ENCODE results near the gene PPY. TPM values are rescaled to one million over a fixed set of nuclear protein-coding genes. Genes with fewer than 3 reads are reported as not detected.

PPY gene, protein sequence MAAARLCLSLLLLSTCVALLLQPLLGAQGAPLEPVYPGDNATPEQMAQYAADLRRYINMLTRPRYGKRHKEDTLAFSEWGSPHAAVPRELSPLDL
- total RNA-seq (2021; ENCODE audit: unreplicated experiment) (not detected), Bru-seq, nascent RNA (not detected), BruChase-seq, experiment 1, labeled RNA remaining after a 2-hour chase (not detected), BruChase-seq, experiment 2, labeled RNA remaining after a 6-hour chase (percentile 21 among the genes with signal in this experiment)
- polyA plus RNA-seq (2012; ENCODE audit: insufficient read length): not detected
- long read RNA-seq: 0 reads

DNA sequence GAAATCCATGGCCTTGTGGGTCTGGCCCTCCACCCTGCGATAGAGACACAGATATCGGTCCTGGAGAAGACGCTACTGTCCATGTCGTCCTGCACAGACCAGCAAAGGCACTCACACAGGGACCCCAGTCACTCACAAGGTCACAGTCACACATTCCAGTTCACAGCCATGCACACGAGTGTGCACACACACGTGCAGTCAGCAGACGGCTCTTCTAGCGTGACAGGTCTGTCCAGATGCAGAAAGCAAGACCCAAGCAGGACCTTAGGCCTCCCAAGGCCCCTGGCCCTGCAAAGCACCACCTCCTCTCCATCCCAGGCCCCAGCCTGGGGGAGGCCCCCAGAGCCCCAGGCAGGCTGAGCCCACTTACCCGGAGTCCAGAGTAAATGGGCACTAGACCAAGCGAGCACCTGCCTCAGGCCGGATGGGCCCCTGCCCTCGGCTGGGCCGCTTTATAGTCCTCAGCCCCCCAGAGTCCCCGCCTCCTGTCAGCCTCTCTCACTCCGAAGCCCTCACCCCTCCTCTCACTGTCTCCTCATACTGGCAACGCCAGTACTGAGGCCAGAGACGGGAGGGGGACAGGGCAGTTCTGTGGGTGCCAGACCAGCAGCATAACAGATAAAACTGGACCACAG lies at the start of gene PPY:
Gene PPY, minus strand, starts transcription at position 426 of the 635 bp plus-strand sequence. CDS start 822 bp downstream, outside the sequence.
- ChIA-PET POLR2A (no interaction called here), CTCF (no interaction called here)
- no peaks in the 10 kb centered on the region for H3K4me1 ChIP-seq (ENCODE audit: control insufficient read depth, insufficient read depth, low read length)
- BruUV-seq (replicated peaks): no TSS peak
- no peak within 1 kb of the TSS for H3K27ac ChIP-seq (ENCODE audit: low read length)
- H3K9me3 ChIP-seq (ENCODE audit: control insufficient read depth, insufficient read depth, low read depth, low read length): no peaks in the 10 kb centered on the region
- no peak for DNase-seq (ENCODE audit: low read depth, low spot score)
- TF ChIP-seq SIN3A (IDR thresholded peaks at IDR 0.05; ENCODE audit: borderline replicate concordance, insufficient read depth, low read depth, low read length) (no peak), POLR2AphosphoS5 (IDR thresholded peaks at IDR 0.05; ENCODE audit: low read depth, low read length) (no peak)
- TF ChIP-seq, protein P1, sequence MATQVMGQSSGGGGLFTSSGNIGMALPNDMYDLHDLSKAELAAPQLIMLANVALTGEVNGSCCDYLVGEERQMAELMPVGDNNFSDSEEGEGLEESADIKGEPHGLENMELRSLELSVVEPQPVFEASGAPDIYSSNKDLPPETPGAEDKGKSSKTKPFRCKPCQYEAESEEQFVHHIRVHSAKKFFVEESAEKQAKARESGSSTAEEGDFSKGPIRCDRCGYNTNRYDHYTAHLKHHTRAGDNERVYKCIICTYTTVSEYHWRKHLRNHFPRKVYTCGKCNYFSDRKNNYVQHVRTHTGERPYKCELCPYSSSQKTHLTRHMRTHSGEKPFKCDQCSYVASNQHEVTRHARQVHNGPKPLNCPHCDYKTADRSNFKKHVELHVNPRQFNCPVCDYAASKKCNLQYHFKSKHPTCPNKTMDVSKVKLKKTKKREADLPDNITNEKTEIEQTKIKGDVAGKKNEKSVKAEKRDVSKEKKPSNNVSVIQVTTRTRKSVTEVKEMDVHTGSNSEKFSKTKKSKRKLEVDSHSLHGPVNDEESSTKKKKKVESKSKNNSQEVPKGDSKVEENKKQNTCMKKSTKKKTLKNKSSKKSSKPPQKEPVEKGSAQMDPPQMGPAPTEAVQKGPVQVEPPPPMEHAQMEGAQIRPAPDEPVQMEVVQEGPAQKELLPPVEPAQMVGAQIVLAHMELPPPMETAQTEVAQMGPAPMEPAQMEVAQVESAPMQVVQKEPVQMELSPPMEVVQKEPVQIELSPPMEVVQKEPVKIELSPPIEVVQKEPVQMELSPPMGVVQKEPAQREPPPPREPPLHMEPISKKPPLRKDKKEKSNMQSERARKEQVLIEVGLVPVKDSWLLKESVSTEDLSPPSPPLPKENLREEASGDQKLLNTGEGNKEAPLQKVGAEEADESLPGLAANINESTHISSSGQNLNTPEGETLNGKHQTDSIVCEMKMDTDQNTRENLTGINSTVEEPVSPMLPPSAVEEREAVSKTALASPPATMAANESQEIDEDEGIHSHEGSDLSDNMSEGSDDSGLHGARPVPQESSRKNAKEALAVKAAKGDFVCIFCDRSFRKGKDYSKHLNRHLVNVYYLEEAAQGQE (IDR thresholded peaks at IDR 0.05; ENCODE audit: insufficient read depth in 1 of 2, low read depth in 2 of 2, low read length in 1 of 2): no peak
- H3K36me3 ChIP-seq (ENCODE audit: control insufficient read depth, insufficient read depth, low read length): no peaks in the 10 kb centered on the region
- intact Hi-C loops (cut with micrococcal nuclease; ENCODE audit: unreplicated experiment) (loop anchor here (2.0 kb wide), 1 partner anchor 53 kb away; no protein-coding TSS in a partner anchor), in situ Hi-C loops (cut with HindIII; ENCODE audit: low pct_unique_long_range_greater_than_20kb, low sequenced_read_pairs) (no loop called here)
- H3K4me3 ChIP-seq (ENCODE audit: low read depth in 2 of 2, low read length in 2 of 2): no peak within 1 kb of the TSS
- no peaks in the 10 kb centered on the region for H3K27me3 ChIP-seq (ENCODE audit: control insufficient read depth, insufficient read depth, low read length)
- ATAC-seq: no peak

DNA sequence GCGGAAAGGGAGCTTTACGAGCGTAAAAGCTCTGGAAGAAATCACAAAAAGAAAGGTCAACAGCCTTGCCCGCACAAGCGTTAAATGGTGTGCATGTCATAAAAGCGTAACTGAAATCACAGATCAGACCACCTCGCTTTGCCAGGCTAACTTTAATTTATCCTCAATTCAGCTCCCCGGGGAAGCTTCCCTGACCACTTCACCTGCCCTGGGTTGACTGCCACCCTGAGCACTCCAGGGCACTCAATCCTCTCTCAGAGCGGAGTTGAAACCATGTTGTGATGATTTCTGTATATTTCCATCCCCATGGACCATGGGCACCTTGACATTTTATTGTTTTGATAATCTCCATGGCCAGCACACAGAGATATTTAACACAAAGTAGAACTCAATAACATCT lies 46.0 kb upstream of the PPY start:
- no peaks in the 10 kb centered on the region for H3K36me3 ChIP-seq (ENCODE audit: control insufficient read depth, insufficient read depth, low read length)
- no peak for TF ChIP-seq SIN3A (IDR thresholded peaks at IDR 0.05; ENCODE audit: borderline replicate concordance, insufficient read depth, low read depth, low read length)
- in situ Hi-C loops (cut with HindIII; ENCODE audit: low pct_unique_long_range_greater_than_20kb, low sequenced_read_pairs): no loop called here
- no peak overlapping the region for H3K4me3 ChIP-seq (ENCODE audit: low read depth in 2 of 2, low read length in 2 of 2)
- ChIA-PET POLR2A (no interaction called here), CTCF (no interaction called here)
- no TSS peak for BruUV-seq (replicated peaks)
- no peaks in the 10 kb centered on the region for H3K27me3 ChIP-seq (ENCODE audit: control insufficient read depth, insufficient read depth, low read length)
- intact Hi-C loops (cut with micrococcal nuclease; ENCODE audit: unreplicated experiment): no loop called here
- no peak for ATAC-seq
- H3K27ac ChIP-seq (ENCODE audit: low read length): no peak overlapping the region
- DNase-seq (ENCODE audit: low read depth, low spot score): no peak
- H3K4me1 ChIP-seq (ENCODE audit: control insufficient read depth, insufficient read depth, low read length): peaks cover 3% of the 10 kb centered on the region
- no peaks in the 10 kb centered on the region for H3K9me3 ChIP-seq (ENCODE audit: control insufficient read depth, insufficient read depth, low read depth, low read length)

DNA sequence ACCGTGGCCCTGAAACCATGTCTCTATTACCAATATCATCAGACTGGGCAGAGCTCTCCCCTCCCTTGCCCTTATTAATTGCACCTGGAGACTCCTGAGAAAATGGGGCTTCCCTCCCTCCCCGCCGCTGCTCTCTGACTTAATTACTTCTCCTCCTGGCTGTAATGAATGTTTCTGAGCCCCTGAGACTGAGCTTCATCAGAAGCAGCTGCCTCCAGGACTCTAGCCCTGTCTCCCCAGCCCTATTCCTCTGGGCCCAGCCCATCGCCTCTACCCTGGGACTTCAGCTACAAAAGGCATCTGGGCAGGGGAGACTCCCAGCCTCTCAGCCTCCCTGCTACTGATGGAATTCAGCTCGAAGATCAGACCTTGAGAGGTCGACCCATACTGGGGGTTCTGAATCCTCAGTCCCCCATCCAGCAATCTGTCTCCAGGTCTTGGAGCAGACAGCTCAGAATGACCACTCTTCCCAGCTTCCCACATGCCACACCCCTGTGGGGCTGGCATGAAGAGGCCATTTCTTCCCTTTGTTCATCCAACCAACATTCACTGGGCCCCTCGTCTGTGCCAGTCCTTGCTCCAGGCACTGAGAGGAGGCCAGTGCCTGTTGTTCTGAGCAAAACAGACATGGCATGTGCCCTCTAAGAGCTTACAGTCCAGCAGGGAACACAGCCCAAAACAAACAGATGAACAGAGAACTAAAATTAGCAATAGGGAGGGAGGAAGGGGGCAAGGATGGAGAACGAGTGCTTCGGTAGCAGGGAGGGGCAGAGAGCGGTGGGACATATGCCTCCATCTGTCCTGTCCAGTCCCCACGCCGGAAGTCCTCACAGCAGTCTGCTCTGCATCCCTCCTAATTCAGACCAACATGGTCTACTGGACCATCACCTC lies 45.1 kb upstream of the PPY start:
- H3K27me3 ChIP-seq (ENCODE audit: control insufficient read depth, insufficient read depth, low read length): no peaks in the 10 kb centered on the region
- TF ChIP-seq POLR2AphosphoS5 (IDR thresholded peaks at IDR 0.05; ENCODE audit: low read depth, low read length) (no peak), TCF7L2 (IDR thresholded peaks at IDR 0.05; ENCODE audit: low read depth, low read length) (no peak), CTCF (IDR thresholded peaks at IDR 0.05) (no peak), SIN3A (IDR thresholded peaks at IDR 0.05; ENCODE audit: borderline replicate concordance, insufficient read depth, low read depth, low read length) (no peak)
- TF ChIP-seq, protein P1 (IDR thresholded peaks at IDR 0.05; ENCODE audit: insufficient read depth in 1 of 2, low read depth in 2 of 2, low read length in 1 of 2): no peak
- ChIA-PET POLR2A (no interaction called here), CTCF (no interaction called here)
- intact Hi-C loops (cut with micrococcal nuclease; ENCODE audit: unreplicated experiment): no loop called here
- H3K4me1 ChIP-seq (ENCODE audit: control insufficient read depth, insufficient read depth, low read length): peaks cover 3% of the 10 kb centered on the region
- no peak for ATAC-seq
- no peak overlapping the region for H3K27ac ChIP-seq (ENCODE audit: low read length)
- H3K36me3 ChIP-seq (ENCODE audit: control insufficient read depth, insufficient read depth, low read length): no peaks in the 10 kb centered on the region
- DNase-seq (ENCODE audit: low read depth, low spot score): no peak
- BruUV-seq (replicated peaks): no TSS peak
- no peak overlapping the region for H3K4me3 ChIP-seq (ENCODE audit: low read depth in 2 of 2, low read length in 2 of 2)
- H3K9me3 ChIP-seq (ENCODE audit: control insufficient read depth, insufficient read depth, low read depth, low read length): no peaks in the 10 kb centered on the region
- in situ Hi-C loops (cut with HindIII; ENCODE audit: low pct_unique_long_range_greater_than_20kb, low sequenced_read_pairs): no loop called here
